GM13976 (cell line): Measurements from ENCODE around the gene LRP5.

Source experiments
- DNase-seq: peaks from one replicate; pipeline ENCODE4 v3.0.0; 2012; ENCODE audit warnings: low spot score
- in situ Hi-C: fragments of 300-500 bp; cut with MboI; formaldehyde crosslinking; loops from one replicate; pipeline ENCODE4 v1.12.0; 2022; ENCODE audit warnings: low sequenced_read_pairs, mixed read lengths, inconsistent platforms; ENCODE audit not compliant: unreplicated experiment
- TF ChIP-seq, protein P1 (sequence below): IDR thresholded peaks from 2 replicates; pipeline ENCODE4 v1.5.1; 2012; ENCODE audit warnings: borderline replicate concordance, mild to moderate bottlenecking; ENCODE audit not compliant: insufficient read depth; ENCODE audit errors: extremely low read depth, missing control alignments, control extremely low read depth

LRP5 gene

GRCh38 chr11:68369756-68370155 is 57.4 kb downstream of the LRP5 start:
- TF ChIP-seq, protein P1, sequence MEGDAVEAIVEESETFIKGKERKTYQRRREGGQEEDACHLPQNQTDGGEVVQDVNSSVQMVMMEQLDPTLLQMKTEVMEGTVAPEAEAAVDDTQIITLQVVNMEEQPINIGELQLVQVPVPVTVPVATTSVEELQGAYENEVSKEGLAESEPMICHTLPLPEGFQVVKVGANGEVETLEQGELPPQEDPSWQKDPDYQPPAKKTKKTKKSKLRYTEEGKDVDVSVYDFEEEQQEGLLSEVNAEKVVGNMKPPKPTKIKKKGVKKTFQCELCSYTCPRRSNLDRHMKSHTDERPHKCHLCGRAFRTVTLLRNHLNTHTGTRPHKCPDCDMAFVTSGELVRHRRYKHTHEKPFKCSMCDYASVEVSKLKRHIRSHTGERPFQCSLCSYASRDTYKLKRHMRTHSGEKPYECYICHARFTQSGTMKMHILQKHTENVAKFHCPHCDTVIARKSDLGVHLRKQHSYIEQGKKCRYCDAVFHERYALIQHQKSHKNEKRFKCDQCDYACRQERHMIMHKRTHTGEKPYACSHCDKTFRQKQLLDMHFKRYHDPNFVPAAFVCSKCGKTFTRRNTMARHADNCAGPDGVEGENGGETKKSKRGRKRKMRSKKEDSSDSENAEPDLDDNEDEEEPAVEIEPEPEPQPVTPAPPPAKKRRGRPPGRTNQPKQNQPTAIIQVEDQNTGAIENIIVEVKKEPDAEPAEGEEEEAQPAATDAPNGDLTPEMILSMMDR: no peak
- no peak for DNase-seq
- in situ Hi-C loops: no loop called here

- in situ Hi-C loops: no loop called here
- DNase-seq: peak; percentile 94
- TF ChIP-seq, protein P1: no peak
Observed at GRCh38 chr11:68370211-68371111, 58.1 kb downstream of the LRP5 start.

DNA sequence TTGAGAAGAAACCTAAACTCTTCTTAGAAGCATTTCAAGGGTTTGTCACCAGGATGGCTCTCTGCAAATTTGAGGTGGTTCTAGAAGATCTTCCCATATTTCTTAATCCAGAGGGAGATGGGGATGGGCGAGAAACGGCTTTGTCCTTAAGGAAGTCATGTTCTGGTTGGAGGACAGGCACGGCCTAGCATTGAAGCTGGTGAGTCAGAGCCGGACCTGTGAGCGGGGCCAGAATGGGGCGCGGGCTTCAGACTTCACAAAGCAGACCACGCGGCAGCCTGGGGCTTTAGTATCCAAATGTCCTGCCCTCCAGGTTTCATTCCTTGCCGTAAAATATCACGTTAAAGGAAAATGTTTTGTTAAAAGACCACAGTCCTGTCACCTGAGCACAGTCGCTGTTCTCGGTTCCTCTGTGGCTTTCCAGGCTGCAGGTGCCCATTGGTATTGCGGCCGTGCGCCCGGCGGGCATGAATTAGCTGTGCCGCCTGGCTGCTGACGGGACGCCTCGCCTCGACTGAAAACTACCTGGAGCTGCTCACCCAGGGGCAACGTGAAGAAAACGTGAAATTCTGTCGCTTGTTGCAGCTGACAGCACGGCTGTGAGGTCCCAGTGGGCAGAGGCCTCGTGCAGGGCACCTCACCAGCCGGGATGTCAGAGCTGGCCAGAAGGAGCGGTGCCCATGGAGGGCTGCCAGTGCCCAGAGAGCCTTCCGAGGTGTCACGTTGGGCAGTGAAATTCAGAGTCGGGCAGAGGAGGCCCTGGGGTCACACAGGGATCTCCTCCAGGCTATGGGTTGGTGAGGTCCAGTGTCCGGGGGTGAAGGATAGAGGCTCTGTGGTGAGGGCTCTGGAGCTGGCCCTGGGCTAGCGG is 59.0 kb downstream of the LRP5 start:
- TF ChIP-seq, protein P1: no peak
- no peak for DNase-seq
- in situ Hi-C loops: no loop called here

- TF ChIP-seq, protein P1: no peak
- no peak for DNase-seq
- in situ Hi-C loops: no loop called here
Observed at GRCh38 chr11:68372114-68372513, 59.7 kb downstream of the LRP5 start.

- in situ Hi-C loops: no loop called here
- TF ChIP-seq, protein P1: no peak
- no peak for DNase-seq
Observed at GRCh38 chr11:68372625-68373024, 60.2 kb downstream of the LRP5 start.

GRCh38 chr11:68373189-68373814 is 60.9 kb downstream of the LRP5 start:
- in situ Hi-C loops: no loop called here
- no peak for DNase-seq
- TF ChIP-seq, protein P1: no peak
